HEK293 (cell line): ENCODE measurements around the gene UBXN4.

ENCODE experiments used
- CTCF ChIA-PET: fragments of 350-600 bp; formaldehyde crosslinking; extraction: SDS; loops from one replicate; lab custom pipeline; 2021; ENCODE audit warnings: antibody characterized with exemption; lab: Yijun Ruan, JAX
- POLR2A ChIA-PET: fragments of 300-600 bp; formaldehyde crosslinking; extraction: SDS; loops from one replicate; lab custom pipeline; 2020; ENCODE audit warnings: antibody characterized with exemption, inconsistent platforms; lab: Yijun Ruan, JAX
- H3K27ac ChIP-seq: fragments of 200-500 bp; sonication (Bioruptor generic); 2 replicates; pipeline ENCODE4 v1.5.1; 2014; ENCODE audit warnings: low read depth, low read length, control low read depth, inconsistent platforms; ENCODE audit errors: extremely low read depth
- H3K36me3 ChIP-seq, 2 experiments: fragments of 200-500 bp in 1 of 2; sonication (Bioruptor generic) in 1 of 2; 1 replicate in 1 of 2; 2 replicates in 1 of 2; pipeline ENCODE4 v1.5.1; 2014 to 2017; ENCODE audit warnings: inconsistent platforms in 2 of 2, low read length in 2 of 2; ENCODE audit not compliant: control insufficient read depth in 2 of 2, insufficient read depth in 1 of 2
- H3K4me1 ChIP-seq: fragments of 200-500 bp; sonication (Bioruptor generic); 2 replicates; pipeline ENCODE4 v1.5.1; 2014; ENCODE audit warnings: mild to moderate bottlenecking, low read length, inconsistent platforms; ENCODE audit not compliant: control insufficient read depth, insufficient read depth
- H3K4me3 ChIP-seq: 2 replicates; pipeline ENCODE4 v1.5.1; 2011; ENCODE audit warnings: low read depth, mild to moderate bottlenecking, control low read depth, low read length, moderate library complexity
- H3K9me3 ChIP-seq: fragments of 200-500 bp; sonication (Bioruptor generic); 2 replicates; pipeline ENCODE4 v1.5.1; 2014; ENCODE audit warnings: low read depth, low read length, inconsistent platforms; ENCODE audit not compliant: control insufficient read depth, insufficient read depth
- MEIS1 ChIP-seq: sonication (generic); formaldehyde crosslinking; IDR thresholded peaks from 2 replicates; pipeline ENCODE4 v1.8.1; 2022; ENCODE audit warnings: missing genetic modification reagents, mild to moderate bottlenecking, borderline replicate concordance
- OVOL3 ChIP-seq: fragments of 450-650 bp; formaldehyde crosslinking; IDR thresholded peaks from 2 replicates; pipeline ENCODE4 v1.5.1; 2016; ENCODE audit warnings: missing biosample characterization, missing genetic modification characterization
- REPIN1 ChIP-seq: fragments of 450-650 bp; formaldehyde crosslinking; IDR thresholded peaks from 2 replicates; pipeline ENCODE4 v1.5.1; 2017; ENCODE audit warnings: missing biosample characterization, missing genetic modification characterization, low read depth
- WT1 ChIP-seq: fragments of 450-650 bp; formaldehyde crosslinking; IDR thresholded peaks from 2 replicates; pipeline ENCODE4 v1.5.1; 2016; ENCODE audit warnings: missing biosample characterization, missing genetic modification characterization
- ZNF155 ChIP-seq: fragments of 450-650 bp; formaldehyde crosslinking; IDR thresholded peaks from 2 replicates; pipeline ENCODE4 v1.5.1; 2016; ENCODE audit warnings: missing biosample characterization, missing genetic modification characterization
- ZNF174 ChIP-seq: fragments of 450-650 bp; formaldehyde crosslinking; IDR thresholded peaks from 2 replicates; pipeline ENCODE4 v1.5.0; 2017; ENCODE audit warnings: missing biosample characterization, mild to moderate bottlenecking, missing genetic modification characterization
- ZNF184 ChIP-seq: fragments of 450-650 bp; IDR thresholded peaks from 2 replicates; pipeline ENCODE4 v1.5.1; 2018; ENCODE audit warnings: missing biosample characterization, mild to moderate bottlenecking, missing genetic modification characterization
- ZNF211 ChIP-seq: fragments of 450-650 bp; formaldehyde crosslinking; IDR thresholded peaks from 2 replicates; pipeline ENCODE4 v1.5.1; 2016; ENCODE audit warnings: low read depth, missing biosample characterization, missing genetic modification characterization
- ZNF214 ChIP-seq: fragments of 450-650 bp; formaldehyde crosslinking; IDR thresholded peaks from 2 replicates; pipeline ENCODE4 v1.5.1; 2017; ENCODE audit warnings: missing biosample characterization, mild to moderate bottlenecking, missing genetic modification characterization, borderline replicate concordance
- ZNF311 ChIP-seq: fragments of 450-650 bp; formaldehyde crosslinking; IDR thresholded peaks from 2 replicates; pipeline ENCODE4 v1.5.1; 2017; ENCODE audit warnings: missing biosample characterization, missing genetic modification characterization, borderline replicate concordance
- ZNF48 ChIP-seq: fragments of 450-650 bp; formaldehyde crosslinking; IDR thresholded peaks from 2 replicates; pipeline ENCODE4 v1.5.1; 2016; ENCODE audit warnings: missing biosample characterization, missing genetic modification characterization
- ZNF560 ChIP-seq: fragments of 450-650 bp; formaldehyde crosslinking; IDR thresholded peaks from 2 replicates; pipeline ENCODE4 v1.5.1; 2017; ENCODE audit warnings: missing biosample characterization, missing genetic modification characterization, borderline replicate concordance
- ZNF629 ChIP-seq: fragments of 450-650 bp; formaldehyde crosslinking; IDR thresholded peaks from 2 replicates; pipeline ENCODE4 v1.5.1; 2017; ENCODE audit warnings: missing biosample characterization, missing genetic modification characterization
- ZNF76 ChIP-seq: fragments of 450-650 bp; formaldehyde crosslinking; IDR thresholded peaks from 2 replicates; pipeline ENCODE4; 2016; ENCODE audit warnings: low read depth, missing biosample characterization, missing genetic modification characterization, borderline replicate concordance
- ZNF843 ChIP-seq: fragments of 450-650 bp; formaldehyde crosslinking; IDR thresholded peaks from 2 replicates; pipeline ENCODE4 v1.5.1; 2016; ENCODE audit warnings: missing biosample characterization, missing genetic modification characterization
- ZSCAN23 ChIP-seq: fragments of 450-650 bp; formaldehyde crosslinking; IDR thresholded peaks from 2 replicates; pipeline ENCODE4 v1.5.1; 2016; ENCODE audit warnings: missing biosample characterization, missing genetic modification characterization
- TF ChIP-seq, protein P1 (sequence below): fragments of 450-650 bp; formaldehyde crosslinking; conservative IDR thresholded peaks from 2 replicates; pipeline ENCODE4 v1.5.1; 2016; ENCODE audit warnings: low read depth, missing biosample characterization, missing genetic modification characterization
- TF ChIP-seq, protein P2 (sequence below): fragments of 450-650 bp; formaldehyde crosslinking; IDR thresholded peaks from 2 replicates; pipeline ENCODE4; 2016; ENCODE audit warnings: missing biosample characterization, missing genetic modification characterization
- TF ChIP-seq, protein P3 (sequence below): fragments of 450-650 bp; formaldehyde crosslinking; IDR thresholded peaks from 2 replicates; pipeline ENCODE4 v1.5.0; 2017; ENCODE audit warnings: missing biosample characterization, missing genetic modification characterization, borderline replicate concordance
- TF ChIP-seq, protein P4 (sequence below): fragments of 450-650 bp; formaldehyde crosslinking; IDR thresholded peaks from 2 replicates; pipeline ENCODE4 v1.5.1; 2016; ENCODE audit warnings: missing biosample characterization, missing genetic modification characterization
- TF ChIP-seq, protein P5 (sequence below): fragments of 450-650 bp; formaldehyde crosslinking; IDR thresholded peaks from 2 replicates; pipeline ENCODE4 v1.5.1; 2017; ENCODE audit warnings: missing biosample characterization, missing genetic modification characterization

Gene UBXN4

DNA sequence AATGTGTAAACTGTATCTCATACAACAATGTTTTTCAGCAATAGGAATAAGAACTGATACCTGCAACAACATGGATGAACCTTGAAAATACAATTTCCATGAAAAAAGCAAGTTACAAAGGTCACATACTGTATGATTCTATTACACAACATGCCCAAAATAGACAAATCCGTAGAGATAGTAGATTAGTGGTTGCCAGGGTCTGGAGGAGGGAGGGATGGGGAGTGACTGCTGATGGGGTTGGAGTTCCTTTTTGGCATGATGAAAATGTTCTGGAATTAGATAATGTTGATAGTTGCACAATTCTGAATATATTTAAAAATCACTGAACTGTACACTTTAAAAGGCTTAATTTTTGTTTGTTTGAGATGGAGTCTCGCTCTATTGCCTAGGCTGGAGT is 33.8 kb downstream of the UBXN4 start (continued):
- TF ChIP-seq, protein P1, sequence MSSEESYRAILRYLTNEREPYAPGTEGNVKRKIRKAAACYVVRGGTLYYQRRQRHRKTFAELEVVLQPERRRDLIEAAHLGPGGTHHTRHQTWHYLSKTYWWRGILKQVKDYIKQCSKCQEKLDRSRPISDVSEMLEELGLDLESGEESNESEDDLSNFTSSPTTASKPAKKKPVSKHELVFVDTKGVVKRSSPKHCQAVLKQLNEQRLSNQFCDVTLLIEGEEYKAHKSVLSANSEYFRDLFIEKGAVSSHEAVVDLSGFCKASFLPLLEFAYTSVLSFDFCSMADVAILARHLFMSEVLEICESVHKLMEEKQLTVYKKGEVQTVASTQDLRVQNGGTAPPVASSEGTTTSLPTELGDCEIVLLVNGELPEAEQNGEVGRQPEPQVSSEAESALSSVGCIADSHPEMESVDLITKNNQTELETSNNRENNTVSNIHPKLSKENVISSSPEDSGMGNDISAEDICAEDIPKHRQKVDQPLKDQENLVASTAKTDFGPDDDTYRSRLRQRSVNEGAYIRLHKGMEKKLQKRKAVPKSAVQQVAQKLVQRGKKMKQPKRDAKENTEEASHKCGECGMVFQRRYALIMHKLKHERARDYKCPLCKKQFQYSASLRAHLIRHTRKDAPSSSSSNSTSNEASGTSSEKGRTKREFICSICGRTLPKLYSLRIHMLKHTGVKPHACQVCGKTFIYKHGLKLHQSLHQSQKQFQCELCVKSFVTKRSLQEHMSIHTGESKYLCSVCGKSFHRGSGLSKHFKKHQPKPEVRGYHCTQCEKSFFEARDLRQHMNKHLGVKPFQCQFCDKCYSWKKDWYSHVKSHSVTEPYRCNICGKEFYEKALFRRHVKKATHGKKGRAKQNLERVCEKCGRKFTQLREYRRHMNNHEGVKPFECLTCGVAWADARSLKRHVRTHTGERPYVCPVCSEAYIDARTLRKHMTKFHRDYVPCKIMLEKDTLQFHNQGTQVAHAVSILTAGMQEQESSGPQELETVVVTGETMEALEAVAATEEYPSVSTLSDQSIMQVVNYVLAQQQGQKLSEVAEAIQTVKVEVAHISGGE, result no peak
- TF ChIP-seq, all 188 proteins: peak for 0

DNA sequence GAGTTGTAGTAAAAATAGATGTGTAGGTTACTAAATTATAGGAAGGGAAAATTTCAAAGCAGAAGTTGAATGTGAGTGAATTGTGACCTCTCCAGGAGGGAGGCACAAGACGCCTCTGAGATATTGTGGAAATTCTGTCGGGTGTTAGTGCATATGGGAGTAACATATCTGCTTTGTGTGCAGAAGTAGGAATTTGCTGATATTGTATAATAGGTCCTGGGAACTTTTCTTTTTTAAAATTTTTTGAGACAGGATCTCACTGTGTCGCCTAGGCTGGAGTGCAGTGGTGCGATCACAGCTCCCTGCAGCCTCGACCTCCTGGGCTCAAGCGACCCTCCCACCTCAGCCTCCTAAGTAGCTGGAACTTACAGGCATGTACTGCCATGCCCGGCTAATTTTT is 34.7 kb downstream of the UBXN4 start:
- TF ChIP-seq, protein P2, sequence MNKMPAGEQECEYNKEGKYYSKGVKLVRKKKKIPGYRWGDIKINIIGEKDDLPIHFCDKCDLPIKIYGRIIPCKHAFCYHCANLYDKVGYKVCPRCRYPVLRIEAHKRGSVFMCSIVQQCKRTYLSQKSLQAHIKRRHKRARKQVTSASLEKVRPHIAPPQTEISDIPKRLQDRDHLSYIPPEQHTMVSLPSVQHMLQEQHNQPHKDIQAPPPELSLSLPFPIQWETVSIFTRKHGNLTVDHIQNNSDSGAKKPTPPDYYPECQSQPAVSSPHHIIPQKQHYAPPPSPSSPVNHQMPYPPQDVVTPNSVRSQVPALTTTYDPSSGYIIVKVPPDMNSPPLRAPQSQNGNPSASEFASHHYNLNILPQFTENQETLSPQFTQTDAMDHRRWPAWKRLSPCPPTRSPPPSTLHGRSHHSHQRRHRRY (tag by site-specific recombination), result no peak
- TF ChIP-seq ZNF174 (no peak), ZNF311 (tag by site-specific recombination) (no peak), ZNF560 (tag by site-specific recombination) (no peak), MEIS1 (no peak), ZNF843 (tag by site-specific recombination) (no peak), ZNF629 (tag by site-specific recombination) (no peak), ZNF211 (tag by site-specific recombination) (no peak), OVOL3 (tag by site-specific recombination) (no peak), ZNF48 (no peak), ZNF76 (tag by site-specific recombination) (no peak), ZNF214 (tag by site-specific recombination) (no peak), ZNF184 (no peak)
- TF ChIP-seq, protein P3, sequence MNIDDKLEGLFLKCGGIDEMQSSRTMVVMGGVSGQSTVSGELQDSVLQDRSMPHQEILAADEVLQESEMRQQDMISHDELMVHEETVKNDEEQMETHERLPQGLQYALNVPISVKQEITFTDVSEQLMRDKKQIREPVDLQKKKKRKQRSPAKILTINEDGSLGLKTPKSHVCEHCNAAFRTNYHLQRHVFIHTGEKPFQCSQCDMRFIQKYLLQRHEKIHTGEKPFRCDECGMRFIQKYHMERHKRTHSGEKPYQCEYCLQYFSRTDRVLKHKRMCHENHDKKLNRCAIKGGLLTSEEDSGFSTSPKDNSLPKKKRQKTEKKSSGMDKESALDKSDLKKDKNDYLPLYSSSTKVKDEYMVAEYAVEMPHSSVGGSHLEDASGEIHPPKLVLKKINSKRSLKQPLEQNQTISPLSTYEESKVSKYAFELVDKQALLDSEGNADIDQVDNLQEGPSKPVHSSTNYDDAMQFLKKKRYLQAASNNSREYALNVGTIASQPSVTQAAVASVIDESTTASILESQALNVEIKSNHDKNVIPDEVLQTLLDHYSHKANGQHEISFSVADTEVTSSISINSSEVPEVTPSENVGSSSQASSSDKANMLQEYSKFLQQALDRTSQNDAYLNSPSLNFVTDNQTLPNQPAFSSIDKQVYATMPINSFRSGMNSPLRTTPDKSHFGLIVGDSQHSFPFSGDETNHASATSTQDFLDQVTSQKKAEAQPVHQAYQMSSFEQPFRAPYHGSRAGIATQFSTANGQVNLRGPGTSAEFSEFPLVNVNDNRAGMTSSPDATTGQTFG, result no peak
- TF ChIP-seq, protein P4, sequence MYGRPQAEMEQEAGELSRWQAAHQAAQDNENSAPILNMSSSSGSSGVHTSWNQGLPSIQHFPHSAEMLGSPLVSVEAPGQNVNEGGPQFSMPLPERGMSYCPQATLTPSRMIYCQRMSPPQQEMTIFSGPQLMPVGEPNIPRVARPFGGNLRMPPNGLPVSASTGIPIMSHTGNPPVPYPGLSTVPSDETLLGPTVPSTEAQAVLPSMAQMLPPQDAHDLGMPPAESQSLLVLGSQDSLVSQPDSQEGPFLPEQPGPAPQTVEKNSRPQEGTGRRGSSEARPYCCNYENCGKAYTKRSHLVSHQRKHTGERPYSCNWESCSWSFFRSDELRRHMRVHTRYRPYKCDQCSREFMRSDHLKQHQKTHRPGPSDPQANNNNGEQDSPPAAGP, result no peak

DNA sequence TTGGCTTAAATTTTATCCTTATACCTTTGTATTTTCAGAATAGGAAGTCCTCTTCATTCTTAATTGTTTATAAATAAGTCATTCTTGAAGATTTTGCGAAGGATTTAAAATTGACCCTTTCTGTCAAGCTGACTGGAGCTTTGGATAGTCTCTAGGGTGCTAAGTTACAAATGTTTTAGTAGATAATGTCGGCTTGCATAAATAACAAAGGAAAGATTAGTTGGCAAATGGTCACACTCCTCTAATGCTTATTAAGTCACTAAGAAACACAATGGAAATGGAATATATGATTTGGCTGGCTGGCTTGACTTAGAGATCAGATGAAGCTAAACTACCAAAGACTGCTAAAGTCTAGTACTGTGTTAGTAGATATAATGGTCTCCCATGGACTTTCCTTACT is 40.6 kb downstream of the UBXN4 start:
- Histone ChIP-seq H3K4me3 (no peak overlapping the region), H3K4me1 (no peaks in the 10 kb centered on the region), H3K36me3 (peaks cover 67 to 86% of the 10 kb centered on the region in 2 experiments), H3K27ac (no peak overlapping the region), H3K9me3 (no peaks in the 10 kb centered on the region)
- CTCF ChIA-PET, result interaction anchor here (0.6 to 8.2 kb wide), 5 partner anchors 9 to 116 kb away, joined by 3 to 47 read pairs (median 4); no protein-coding TSS in a partner anchor
- POLR2A ChIA-PET, result no interaction called here
- TF ChIP-seq ZSCAN23 (no peak), REPIN1 (tag by site-specific recombination) (no peak), ZNF155 (tag by site-specific recombination) (no peak), WT1 (tag by site-specific recombination) (no peak)
- TF ChIP-seq, protein P5, sequence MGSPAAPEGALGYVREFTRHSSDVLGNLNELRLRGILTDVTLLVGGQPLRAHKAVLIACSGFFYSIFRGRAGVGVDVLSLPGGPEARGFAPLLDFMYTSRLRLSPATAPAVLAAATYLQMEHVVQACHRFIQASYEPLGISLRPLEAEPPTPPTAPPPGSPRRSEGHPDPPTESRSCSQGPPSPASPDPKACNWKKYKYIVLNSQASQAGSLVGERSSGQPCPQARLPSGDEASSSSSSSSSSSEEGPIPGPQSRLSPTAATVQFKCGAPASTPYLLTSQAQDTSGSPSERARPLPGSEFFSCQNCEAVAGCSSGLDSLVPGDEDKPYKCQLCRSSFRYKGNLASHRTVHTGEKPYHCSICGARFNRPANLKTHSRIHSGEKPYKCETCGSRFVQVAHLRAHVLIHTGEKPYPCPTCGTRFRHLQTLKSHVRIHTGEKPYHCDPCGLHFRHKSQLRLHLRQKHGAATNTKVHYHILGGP (tag by site-specific recombination), result no peak

More for the DNA sequence above, 34.7 kb downstream of the UBXN4 start:
- peaks cover 86 to 93% of the 10 kb centered on the region in 2 experiments for H3K36me3 ChIP-seq
- ChIA-PET POLR2A (interaction anchor here (0.6 kb wide), 1 partner anchor 11 kb away, joined by 3 read pairs; no protein-coding TSS in a partner anchor), CTCF (interaction anchor here (1.4 kb wide), 1 partner anchor 21 kb away, joined by 5 read pairs; no protein-coding TSS in a partner anchor)
- H3K4me1 ChIP-seq, result no peaks in the 10 kb centered on the region
- H3K27ac ChIP-seq, result no peak overlapping the region
- no peaks in the 10 kb centered on the region for H3K9me3 ChIP-seq
- no peak overlapping the region for H3K4me3 ChIP-seq
